ENCODE results near the gene SLC6A7. TPM values are rescaled to one million over a fixed set of nuclear protein-coding genes. Genes with fewer than 3 reads are reported as not detected.

SLC6A7 gene
- total RNA-seq, 1 experiment from 2014 or later: not detected

DNA sequence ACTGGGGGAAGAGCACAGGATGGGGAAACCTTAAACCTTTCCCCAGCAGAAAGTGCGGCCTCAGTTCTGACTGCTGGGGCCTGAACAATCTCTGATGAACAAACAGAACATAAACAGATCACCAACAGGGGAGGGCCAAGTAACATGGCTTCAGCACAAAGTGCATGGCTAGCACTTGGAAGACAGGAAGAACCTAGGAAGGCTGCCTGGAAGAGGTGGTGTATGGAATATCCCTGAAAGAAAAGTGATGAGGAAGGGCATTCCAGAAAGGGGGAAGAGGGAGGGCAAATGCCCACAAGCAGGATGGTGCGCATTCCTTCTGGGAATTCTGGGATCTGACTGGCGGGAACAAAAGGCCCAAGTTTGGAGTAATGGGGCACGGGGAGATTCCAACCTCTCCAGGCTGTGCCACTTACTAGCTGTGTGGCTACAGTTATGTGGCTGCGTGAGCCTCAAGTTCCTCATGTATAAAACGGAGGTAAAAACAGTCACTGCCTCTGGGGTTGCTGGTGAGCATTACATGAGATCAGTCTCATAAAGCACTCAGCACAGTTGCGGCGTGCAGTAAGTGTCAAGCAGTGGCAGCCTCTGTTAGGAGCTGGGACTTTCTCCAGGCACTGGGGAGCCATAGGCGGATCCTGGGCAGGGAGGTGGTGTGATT, 35.8 kb upstream of the SLC6A7 start:
- TF ChIP-seq, protein P1, sequence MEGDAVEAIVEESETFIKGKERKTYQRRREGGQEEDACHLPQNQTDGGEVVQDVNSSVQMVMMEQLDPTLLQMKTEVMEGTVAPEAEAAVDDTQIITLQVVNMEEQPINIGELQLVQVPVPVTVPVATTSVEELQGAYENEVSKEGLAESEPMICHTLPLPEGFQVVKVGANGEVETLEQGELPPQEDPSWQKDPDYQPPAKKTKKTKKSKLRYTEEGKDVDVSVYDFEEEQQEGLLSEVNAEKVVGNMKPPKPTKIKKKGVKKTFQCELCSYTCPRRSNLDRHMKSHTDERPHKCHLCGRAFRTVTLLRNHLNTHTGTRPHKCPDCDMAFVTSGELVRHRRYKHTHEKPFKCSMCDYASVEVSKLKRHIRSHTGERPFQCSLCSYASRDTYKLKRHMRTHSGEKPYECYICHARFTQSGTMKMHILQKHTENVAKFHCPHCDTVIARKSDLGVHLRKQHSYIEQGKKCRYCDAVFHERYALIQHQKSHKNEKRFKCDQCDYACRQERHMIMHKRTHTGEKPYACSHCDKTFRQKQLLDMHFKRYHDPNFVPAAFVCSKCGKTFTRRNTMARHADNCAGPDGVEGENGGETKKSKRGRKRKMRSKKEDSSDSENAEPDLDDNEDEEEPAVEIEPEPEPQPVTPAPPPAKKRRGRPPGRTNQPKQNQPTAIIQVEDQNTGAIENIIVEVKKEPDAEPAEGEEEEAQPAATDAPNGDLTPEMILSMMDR (conservative IDR thresholded peaks at IDR 0.05; ENCODE audit: low read depth, low read length): no peak
- no peak for TF ChIP-seq EZH2 (IDR thresholded peaks at IDR 0.05; ENCODE audit: borderline replicate concordance, low read depth, low read length, poor library complexity, severe bottlenecking)
- peak; percentile 50 for DNase-seq (ENCODE audit: low spot score)
- ChIA-PET CTCF (no interaction called here), POLR2A (ENCODE audit: low non-redundant PET) (no interaction called here)
- intact Hi-C loops (cut with micrococcal nuclease; ENCODE audit: unreplicated experiment): no loop called here
- BruUV-seq (replicated peaks): no TSS peak
- H3K27ac ChIP-seq (ENCODE audit: low read depth, low read length, poor library complexity, severe bottlenecking): peak overlapping the region; percentile 75
- peaks cover 38% of the 10 kb centered on the region for H3K4me1 ChIP-seq (ENCODE audit: insufficient read depth, low read length, poor library complexity, severe bottlenecking)
- no peaks in the 10 kb centered on the region for H3K36me3 ChIP-seq (ENCODE audit: insufficient read depth, low read length, poor library complexity, severe bottlenecking)
- no peaks in the 10 kb centered on the region for H3K27me3 ChIP-seq (replicated peaks; ENCODE audit: insufficient read depth, low read depth, low read length, poor library complexity)
- no peaks in the 10 kb centered on the region for H3K9me3 ChIP-seq (ENCODE audit: low read depth, low read length, poor library complexity, severe bottlenecking)
- H3K4me3 ChIP-seq (ENCODE audit: low read depth, low read length, poor library complexity, severe bottlenecking): peak overlapping the region; percentile 47

DNA sequence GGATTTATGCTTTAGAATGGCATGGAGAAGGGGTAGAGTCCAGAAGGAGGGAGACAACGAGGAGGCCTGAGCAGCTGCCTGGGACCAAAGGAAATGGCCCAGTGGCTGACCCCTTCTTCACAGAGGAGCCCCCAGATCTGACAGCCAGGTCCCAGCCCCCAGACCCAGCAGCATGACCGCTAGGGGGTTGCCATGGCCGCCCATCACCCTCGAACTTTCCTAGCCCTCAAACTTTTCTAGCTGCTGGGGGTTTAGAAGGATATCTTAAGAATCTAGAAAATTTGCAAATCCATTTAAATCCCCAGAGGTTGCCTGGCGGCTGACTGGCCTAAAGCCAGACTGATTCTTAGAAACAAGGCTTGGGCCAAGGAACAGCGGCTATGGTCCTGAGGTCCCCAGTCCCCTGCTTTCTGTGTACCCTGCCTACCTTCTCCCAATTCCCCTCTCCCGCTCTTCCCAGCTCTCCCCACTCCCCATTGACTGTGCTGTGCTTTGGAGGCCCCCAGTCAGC, 35.2 kb upstream of the SLC6A7 start:
- BruUV-seq (replicated peaks): TSS peak; percentile 47
- POLR2A ChIA-PET (ENCODE audit: low non-redundant PET): no interaction called here
- TF ChIP-seq EZH2 (IDR thresholded peaks at IDR 0.05; ENCODE audit: borderline replicate concordance, low read depth, low read length, poor library complexity, severe bottlenecking): no peak
- TF ChIP-seq, protein P1 (conservative IDR thresholded peaks at IDR 0.05; ENCODE audit: low read depth, low read length): no peak
- Histone ChIP-seq H3K4me3 (ENCODE audit: low read depth, low read length, poor library complexity, severe bottlenecking) (peak overlapping the region; percentile 47), H3K27ac (ENCODE audit: low read depth, low read length, poor library complexity, severe bottlenecking) (peak overlapping the region; percentile 75), H3K27me3 (replicated peaks; ENCODE audit: insufficient read depth, low read depth, low read length, poor library complexity) (no peaks in the 10 kb centered on the region), H3K36me3 (ENCODE audit: insufficient read depth, low read length, poor library complexity, severe bottlenecking) (no peaks in the 10 kb centered on the region), H3K9me3 (ENCODE audit: low read depth, low read length, poor library complexity, severe bottlenecking) (no peaks in the 10 kb centered on the region), H3K4me1 (ENCODE audit: insufficient read depth, low read length, poor library complexity, severe bottlenecking) (peaks cover 42% of the 10 kb centered on the region)
- intact Hi-C loops (cut with micrococcal nuclease; ENCODE audit: unreplicated experiment): no loop called here
- DNase-seq (ENCODE audit: low spot score): peak; percentile 53
- CTCF ChIA-PET: no interaction called here

DNA sequence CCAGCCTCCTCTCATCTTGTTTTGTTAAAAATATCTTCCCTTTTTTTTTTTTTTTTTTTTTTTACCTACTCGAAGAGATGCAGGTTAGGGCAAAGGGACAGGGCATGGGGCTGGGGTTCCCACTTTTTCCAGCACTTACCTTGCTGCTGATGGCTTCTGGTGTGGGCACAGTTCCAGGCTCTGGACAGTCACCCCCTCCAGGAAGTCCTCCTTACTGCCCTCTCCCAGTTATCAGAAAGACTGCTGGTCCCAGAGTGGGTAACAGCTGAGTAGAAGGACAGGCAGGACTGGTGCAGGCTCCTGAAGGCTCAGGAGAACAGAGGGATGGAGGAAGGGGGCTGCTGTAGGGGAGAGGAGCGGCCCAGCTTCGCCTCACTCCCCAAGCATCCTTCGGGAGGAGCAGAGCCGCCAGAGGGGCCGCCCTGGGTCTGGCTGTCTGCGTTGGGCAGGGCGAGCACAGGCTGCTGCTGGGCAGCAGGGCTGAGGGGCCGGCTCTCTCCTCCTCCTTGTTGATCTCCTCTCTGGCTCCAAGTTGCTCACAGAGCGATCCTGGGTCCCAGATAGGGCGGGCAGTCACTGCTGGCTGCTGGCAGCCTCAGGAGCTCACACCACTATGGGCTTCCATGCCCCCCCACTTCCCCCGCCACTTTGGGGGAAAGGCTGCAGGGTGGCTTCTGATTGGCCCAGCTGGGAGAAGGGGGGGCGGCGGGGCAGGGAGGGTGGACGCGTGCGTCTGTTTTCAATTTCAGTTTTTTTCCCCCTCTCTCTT, 34.4 kb upstream of the SLC6A7 start, which contains the start of gene PDGFRB:
Gene PDGFRB, minus strand, starts transcription at position 588 of the 769 bp plus-strand sequence. CDS start 18,798 bp downstream, outside the sequence.
- peak; percentile 90 for DNase-seq (ENCODE audit: low spot score)
- Histone ChIP-seq H3K9me3 (ENCODE audit: low read depth, low read length, poor library complexity, severe bottlenecking) (no peaks in the 10 kb centered on the region), H3K27ac (ENCODE audit: low read depth, low read length, poor library complexity, severe bottlenecking) (peak within 1 kb of the TSS; percentile 75), H3K27me3 (replicated peaks; ENCODE audit: insufficient read depth, low read depth, low read length, poor library complexity) (no peaks in the 10 kb centered on the region), H3K4me3 (ENCODE audit: low read depth, low read length, poor library complexity, severe bottlenecking) (peak within 1 kb of the TSS; percentile 47), H3K4me1 (ENCODE audit: insufficient read depth, low read length, poor library complexity, severe bottlenecking) (peaks cover 50% of the 10 kb centered on the region), H3K36me3 (ENCODE audit: insufficient read depth, low read length, poor library complexity, severe bottlenecking) (no peaks in the 10 kb centered on the region)
- intact Hi-C loops (cut with micrococcal nuclease; ENCODE audit: unreplicated experiment): no loop called here
- CTCF ChIA-PET: interaction anchor here (0.7 kb wide), 1 partner anchor 134 kb away, joined by 3 read pairs; no protein-coding TSS in a partner anchor
- TF ChIP-seq, protein P1 (conservative IDR thresholded peaks at IDR 0.05; ENCODE audit: low read depth, low read length): no peak
- no peak for TF ChIP-seq EZH2 (IDR thresholded peaks at IDR 0.05; ENCODE audit: borderline replicate concordance, low read depth, low read length, poor library complexity, severe bottlenecking)
- no TSS peak for BruUV-seq (replicated peaks)
- POLR2A ChIA-PET (ENCODE audit: low non-redundant PET): interaction anchor here (0.6 kb wide), 1 partner anchor 181 kb away, joined by 6 read pairs; no protein-coding TSS in a partner anchor
